Measurements from ENCODE around the gene DIAPH2. TPM values are rescaled to one million over a fixed set of nuclear protein-coding genes. Genes with fewer than 3 reads are reported as not detected.

DIAPH2 gene
- polyA plus RNA-seq, 1 experiment: 10.6 TPM

- no peak for TF ChIP-seq CTCF (IDR thresholded peaks at IDR 0.05; ENCODE audit: low read depth, low read length)
- no peaks in the 10 kb centered on the region for H3K27me3 ChIP-seq (ENCODE audit: control insufficient read depth, insufficient read depth, low read length)
- no peak for DNase-seq (ENCODE audit: low read depth, low spot score)
- CTCF ChIA-PET: interaction anchor here (1.0 kb wide), 1 partner anchor 19 kb away, joined by 3 read pairs; no protein-coding TSS in a partner anchor
- H3K9me3 ChIP-seq (ENCODE audit: control insufficient read depth, insufficient read depth, low read length): no peaks in the 10 kb centered on the region
- no peak overlapping the region for H3K27ac ChIP-seq (ENCODE audit: low read depth, low read length)
- H3K4me3 ChIP-seq (ENCODE audit: low read depth, low read length): no peak overlapping the region
- POLR2A ChIA-PET: no interaction called here
These were observed 796.6 kb downstream of the DIAPH2 start for GRCh38 chrX:97481228-97481627.

DNA sequence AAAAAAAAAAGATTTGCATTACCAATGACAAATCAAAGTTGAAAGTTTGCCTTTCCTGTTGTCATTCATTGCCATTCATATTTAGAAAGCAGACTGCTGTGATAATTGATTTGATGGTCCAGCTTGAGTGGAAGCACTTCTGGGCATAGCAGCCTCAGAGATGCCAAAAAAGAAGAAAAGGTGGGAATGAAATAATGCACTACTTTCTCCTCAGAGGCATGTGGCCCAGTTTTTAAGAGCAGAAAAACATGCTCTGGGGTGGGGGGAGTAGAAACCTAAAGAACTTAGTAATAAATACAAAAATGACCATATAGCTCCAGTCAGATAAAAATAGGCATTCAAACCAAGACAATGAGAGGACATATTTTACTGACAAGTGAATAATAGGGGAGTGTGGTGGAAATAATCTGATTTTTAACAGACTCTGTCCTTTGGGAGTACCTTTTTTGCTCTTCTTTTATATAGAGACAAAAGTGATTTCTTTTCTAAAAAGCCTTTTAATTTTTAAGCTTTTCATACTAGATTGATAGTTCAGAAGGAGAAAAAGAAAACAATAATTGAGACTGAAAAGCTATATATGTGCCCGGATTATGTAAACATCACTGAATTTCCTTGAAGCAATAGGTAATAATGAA lies 798.1 kb downstream of the DIAPH2 start:
- no peak for DNase-seq (ENCODE audit: low read depth, low spot score)
- ChIA-PET POLR2A (no interaction called here), CTCF (no interaction called here)
- no peak overlapping the region for H3K4me3 ChIP-seq (ENCODE audit: low read depth, low read length)
- H3K9me3 ChIP-seq (ENCODE audit: control insufficient read depth, insufficient read depth, low read length): no peaks in the 10 kb centered on the region
- H3K27me3 ChIP-seq (ENCODE audit: control insufficient read depth, insufficient read depth, low read length): no peaks in the 10 kb centered on the region
- H3K27ac ChIP-seq (ENCODE audit: low read depth, low read length): no peak overlapping the region
- TF ChIP-seq CTCF (IDR thresholded peaks at IDR 0.05; ENCODE audit: low read depth, low read length): no peak

- no peak overlapping the region for H3K27ac ChIP-seq (ENCODE audit: low read depth, low read length)
- ChIA-PET POLR2A (no interaction called here), CTCF (no interaction called here)
- no peaks in the 10 kb centered on the region for H3K9me3 ChIP-seq (ENCODE audit: control insufficient read depth, insufficient read depth, low read length)
- no peak for DNase-seq (ENCODE audit: low read depth, low spot score)
- no peaks in the 10 kb centered on the region for H3K27me3 ChIP-seq (ENCODE audit: control insufficient read depth, insufficient read depth, low read length)
- TF ChIP-seq CTCF (IDR thresholded peaks at IDR 0.05; ENCODE audit: low read depth, low read length): no peak
- no peak overlapping the region for H3K4me3 ChIP-seq (ENCODE audit: low read depth, low read length)
These were observed 806.0 kb downstream of the DIAPH2 start for GRCh38 chrX:97490656-97491055.

- Histone ChIP-seq H3K9me3 (ENCODE audit: control insufficient read depth, insufficient read depth, low read length) (no peaks in the 10 kb centered on the region), H3K27me3 (ENCODE audit: control insufficient read depth, insufficient read depth, low read length) (no peaks in the 10 kb centered on the region), H3K27ac (ENCODE audit: low read depth, low read length) (no peak overlapping the region), H3K4me3 (ENCODE audit: low read depth, low read length) (no peak overlapping the region)
- DNase-seq (ENCODE audit: low read depth, low spot score): no peak
- no peak for TF ChIP-seq CTCF (IDR thresholded peaks at IDR 0.05; ENCODE audit: low read depth, low read length)
- ChIA-PET CTCF (no interaction called here), POLR2A (no interaction called here)
These were observed 810.2 kb downstream of the DIAPH2 start for GRCh38 chrX:97494756-97495372.

DNA sequence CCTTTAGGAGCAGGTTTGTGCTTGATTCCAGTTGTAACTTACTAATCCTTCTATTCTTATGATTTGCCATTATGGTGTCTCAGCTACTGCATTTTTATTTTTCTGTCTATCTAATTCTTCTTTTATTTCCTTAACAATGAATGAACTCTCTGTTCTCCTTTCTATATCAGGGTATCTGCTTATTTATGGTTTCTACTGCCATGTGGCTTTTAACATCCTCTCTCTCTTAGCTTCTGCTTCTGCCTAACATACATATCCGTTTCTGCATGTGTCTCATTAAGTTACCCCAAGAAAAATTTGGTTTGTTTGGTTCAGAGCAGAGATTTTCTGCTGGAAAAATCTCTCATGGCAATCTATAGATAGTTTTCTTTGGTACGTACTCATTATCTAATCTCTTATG lies 813.5 kb downstream of the DIAPH2 start:
- TF ChIP-seq CTCF (IDR thresholded peaks at IDR 0.05; ENCODE audit: low read depth, low read length): no peak

More for the DNA sequence above, 813.5 kb downstream of the DIAPH2 start:
- CTCF ChIA-PET: no interaction called here
- Histone ChIP-seq H3K27ac (ENCODE audit: low read depth, low read length) (no peak overlapping the region), H3K9me3 (ENCODE audit: control insufficient read depth, insufficient read depth, low read length) (no peaks in the 10 kb centered on the region), H3K27me3 (ENCODE audit: control insufficient read depth, insufficient read depth, low read length) (no peaks in the 10 kb centered on the region), H3K4me3 (ENCODE audit: low read depth, low read length) (no peak overlapping the region)
- POLR2A ChIA-PET: no interaction called here
- DNase-seq (ENCODE audit: low read depth, low spot score): no peak
